WTC11 (cell line): ENCODE data around the gene OR2AG2. TPM values are rescaled to one million over a fixed set of nuclear protein-coding genes. Genes with fewer than 3 reads are reported as not detected.

ENCODE experiments used
- ATAC-seq: fragments of 200-7000 bp; cut with Tn5 transposase; 2 replicates; pipeline ENCODE4 v1.10.0; 2021; ENCODE audit warnings: mild to moderate bottlenecking, moderate library complexity
- CTCF ChIA-PET: fragments of 300-600 bp; sonication (Branson Sonifier 250); formaldehyde crosslinking; loops from one replicate; lab custom pipeline; 2021; ENCODE audit warnings: antibody characterized with exemption; lab: Charles Lee
- POLR2A ChIA-PET: fragments of 350-600 bp; sonication (Branson Sonifier 250); formaldehyde crosslinking; loops from one replicate; lab custom pipeline; 2021; ENCODE audit warnings: antibody characterized with exemption; lab: Charles Lee
- DNase-seq: peaks from one replicate; pipeline ENCODE4 v3.0.0; 2021; ENCODE audit warnings: low spot score
- H3K27ac Mint-ChIP-seq: 2 replicates; pipeline ENCODE4 v1.8.0; 2021; ENCODE audit warnings: mixed read lengths
- H3K27me3 Mint-ChIP-seq: 2 replicates; pipeline ENCODE4 v1.8.0; 2021; ENCODE audit warnings: low read depth, mild to moderate bottlenecking, moderate library complexity, mixed read lengths
- H3K36me3 Mint-ChIP-seq: 2 replicates; pipeline ENCODE4 v1.8.0; 2021; ENCODE audit warnings: mixed read lengths
- H3K4me1 Mint-ChIP-seq: 2 replicates; pipeline ENCODE4 v1.8.0; 2022; ENCODE audit warnings: mixed read lengths
- H3K4me3 Mint-ChIP-seq: 2 replicates; pipeline ENCODE4 v1.8.0; 2021; ENCODE audit warnings: mild to moderate bottlenecking, moderate library complexity, mixed read lengths
- H3K9me3 Mint-ChIP-seq: 2 replicates; pipeline ENCODE4 v1.8.0; 2021; ENCODE audit warnings: mixed read lengths
- AFF4 ChIP-seq: sonication (generic); formaldehyde crosslinking; IDR thresholded peaks from 2 replicates; pipeline ENCODE4 v1.8.1; 2023; ENCODE audit warnings: mild to moderate bottlenecking, missing genetic modification reagents, borderline replicate concordance
- ATF2 ChIP-seq: sonication (generic); formaldehyde crosslinking; IDR thresholded peaks from 2 replicates; pipeline ENCODE4 v1.8.1; 2022; ENCODE audit warnings: low read depth, missing genetic modification reagents, borderline replicate concordance
- EMX1 ChIP-seq: fragments of 250-450 bp; sonication (Bioruptor Pico); IDR thresholded peaks from 2 replicates; pipeline ENCODE4 v1.8.0; 2021; ENCODE audit warnings: mild to moderate bottlenecking
- ETV6 ChIP-seq: sonication (generic); formaldehyde crosslinking; IDR thresholded peaks from 2 replicates; pipeline ENCODE4 v1.8.1; 2022; ENCODE audit warnings: mild to moderate bottlenecking, missing genetic modification reagents
- FOXK1 ChIP-seq: sonication (generic); formaldehyde crosslinking; IDR thresholded peaks from 2 replicates; pipeline ENCODE4 v1.8.0; 2022; ENCODE audit warnings: mild to moderate bottlenecking, moderate library complexity, missing genetic modification reagents
- MAX ChIP-seq: sonication (generic); formaldehyde crosslinking; IDR thresholded peaks from 2 replicates; pipeline ENCODE4 v1.8.0; 2022; ENCODE audit warnings: mild to moderate bottlenecking, missing genetic modification reagents
- NR2C2 ChIP-seq: sonication (generic); formaldehyde crosslinking; IDR thresholded peaks from 2 replicates; pipeline ENCODE4 v1.8.0; 2022; ENCODE audit warnings: mild to moderate bottlenecking, missing genetic modification reagents
- ZNF138 ChIP-seq: sonication (generic); formaldehyde crosslinking; conservative IDR thresholded peaks from 2 replicates; pipeline ENCODE4 v1.8.1; 2022; ENCODE audit warnings: mild to moderate bottlenecking, moderate library complexity, missing genetic modification reagents
- ZNF416 ChIP-seq: fragments of 250-450 bp; sonication (Bioruptor Pico); IDR thresholded peaks from 2 replicates; pipeline ENCODE4 v1.9.0; 2021; ENCODE audit warnings: mild to moderate bottlenecking, inconsistent platforms
- ZNF512 ChIP-seq: sonication (generic); formaldehyde crosslinking; IDR thresholded peaks from 2 replicates; pipeline ENCODE4 v1.8.1; 2022; ENCODE audit warnings: missing genetic modification reagents, borderline replicate concordance
- ZSCAN18 ChIP-seq: fragments of 250-450 bp; sonication (Bioruptor Pico); IDR thresholded peaks from 2 replicates; pipeline ENCODE4 v2.1.2; 2022; ENCODE audit warnings: mild to moderate bottlenecking, moderate library complexity
- total RNA-seq: library from RNA; stranded (reverse); gene quantifications from 3 replicates; pipeline ENCODE4 v1.2.3, GENCODE V29; 2021
- TF ChIP-seq, protein P1 (sequence below): fragments of 250-450 bp; sonication (Bioruptor Pico); IDR thresholded peaks from 2 replicates; pipeline ENCODE4 v1.9.0; 2021; ENCODE audit warnings: mild to moderate bottlenecking, borderline replicate concordance
- TF ChIP-seq, protein P2 (sequence below): sonication (generic); formaldehyde crosslinking; IDR thresholded peaks from 2 replicates; pipeline ENCODE4 v1.8.0; 2022; ENCODE audit warnings: mild to moderate bottlenecking, missing genetic modification reagents
- TF ChIP-seq, protein P3 (sequence below): sonication (generic); formaldehyde crosslinking; IDR thresholded peaks from 2 replicates; pipeline ENCODE4 v1.8.1; 2022; ENCODE audit warnings: mild to moderate bottlenecking, moderate library complexity, missing genetic modification reagents
- TF ChIP-seq, protein P4 (sequence below): sonication (generic); formaldehyde crosslinking; IDR thresholded peaks from 2 replicates; pipeline ENCODE4 v1.8.1; 2023; ENCODE audit warnings: mild to moderate bottlenecking, moderate library complexity, missing genetic modification reagents

Gene OR2AG2
- total RNA-seq, 1 experiment from 2014 or later = 0.17 TPM

DNA sequence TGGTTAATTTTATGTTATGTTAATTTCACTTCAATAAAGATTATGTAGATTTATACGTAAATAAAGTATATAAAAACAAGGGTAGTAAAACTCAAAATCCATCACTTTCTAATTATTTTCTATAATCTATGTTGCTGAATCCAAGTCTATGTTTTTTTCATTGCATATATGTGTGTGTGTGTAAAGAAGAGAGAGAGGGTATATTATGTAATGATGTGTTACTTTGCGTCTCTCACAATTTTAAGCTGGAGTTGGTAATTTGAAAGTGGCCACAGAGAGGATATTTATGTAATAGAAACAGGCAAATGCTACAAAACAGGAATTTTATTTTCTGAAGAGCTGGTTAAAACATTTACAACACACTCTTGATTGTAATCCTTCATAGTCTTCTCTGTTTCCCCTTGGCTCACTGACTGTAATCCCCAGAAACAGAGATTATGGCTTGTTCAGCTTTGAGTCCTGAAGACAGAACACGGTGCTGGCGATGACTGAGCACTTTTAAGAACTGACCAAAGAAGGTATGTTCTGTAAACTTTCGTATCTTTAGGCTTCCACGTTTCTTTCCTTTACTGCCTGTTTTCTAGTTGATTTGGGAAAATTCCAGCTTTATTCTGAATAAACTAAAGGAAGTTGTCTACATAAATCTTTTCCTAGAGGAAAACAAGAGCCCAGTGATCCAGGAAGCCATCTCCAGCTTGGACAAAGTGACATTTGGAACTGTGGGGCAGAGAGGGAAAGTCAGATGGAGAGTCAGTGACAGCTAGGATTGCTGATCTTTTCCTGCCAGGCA lies 43.6 kb downstream of the OR2AG2 start:
- Mint-ChIP-seq H3K27ac (no peak overlapping the region), H3K9me3 (peaks cover 9% of the 10 kb centered on the region), H3K4me1 (no peaks in the 10 kb centered on the region), H3K36me3 (no peaks in the 10 kb centered on the region), H3K27me3 (peaks cover 15% of the 10 kb centered on the region), H3K4me3 (no peak overlapping the region)
- DNase-seq = no peak
- no peak for TF ChIP-seq ZNF416 (CRISPR knock-in tag)
- TF ChIP-seq, protein P1, sequence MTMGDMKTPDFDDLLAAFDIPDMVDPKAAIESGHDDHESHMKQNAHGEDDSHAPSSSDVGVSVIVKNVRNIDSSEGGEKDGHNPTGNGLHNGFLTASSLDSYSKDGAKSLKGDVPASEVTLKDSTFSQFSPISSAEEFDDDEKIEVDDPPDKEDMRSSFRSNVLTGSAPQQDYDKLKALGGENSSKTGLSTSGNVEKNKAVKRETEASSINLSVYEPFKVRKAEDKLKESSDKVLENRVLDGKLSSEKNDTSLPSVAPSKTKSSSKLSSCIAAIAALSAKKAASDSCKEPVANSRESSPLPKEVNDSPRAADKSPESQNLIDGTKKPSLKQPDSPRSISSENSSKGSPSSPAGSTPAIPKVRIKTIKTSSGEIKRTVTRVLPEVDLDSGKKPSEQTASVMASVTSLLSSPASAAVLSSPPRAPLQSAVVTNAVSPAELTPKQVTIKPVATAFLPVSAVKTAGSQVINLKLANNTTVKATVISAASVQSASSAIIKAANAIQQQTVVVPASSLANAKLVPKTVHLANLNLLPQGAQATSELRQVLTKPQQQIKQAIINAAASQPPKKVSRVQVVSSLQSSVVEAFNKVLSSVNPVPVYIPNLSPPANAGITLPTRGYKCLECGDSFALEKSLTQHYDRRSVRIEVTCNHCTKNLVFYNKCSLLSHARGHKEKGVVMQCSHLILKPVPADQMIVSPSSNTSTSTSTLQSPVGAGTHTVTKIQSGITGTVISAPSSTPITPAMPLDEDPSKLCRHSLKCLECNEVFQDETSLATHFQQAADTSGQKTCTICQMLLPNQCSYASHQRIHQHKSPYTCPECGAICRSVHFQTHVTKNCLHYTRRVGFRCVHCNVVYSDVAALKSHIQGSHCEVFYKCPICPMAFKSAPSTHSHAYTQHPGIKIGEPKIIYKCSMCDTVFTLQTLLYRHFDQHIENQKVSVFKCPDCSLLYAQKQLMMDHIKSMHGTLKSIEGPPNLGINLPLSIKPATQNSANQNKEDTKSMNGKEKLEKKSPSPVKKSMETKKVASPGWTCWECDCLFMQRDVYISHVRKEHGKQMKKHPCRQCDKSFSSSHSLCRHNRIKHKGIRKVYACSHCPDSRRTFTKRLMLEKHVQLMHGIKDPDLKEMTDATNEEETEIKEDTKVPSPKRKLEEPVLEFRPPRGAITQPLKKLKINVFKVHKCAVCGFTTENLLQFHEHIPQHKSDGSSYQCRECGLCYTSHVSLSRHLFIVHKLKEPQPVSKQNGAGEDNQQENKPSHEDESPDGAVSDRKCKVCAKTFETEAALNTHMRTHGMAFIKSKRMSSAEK (CRISPR knock-in tag) = no peak
- no peak for TF ChIP-seq ATF2 (CRISPR knock-in tag)
- no peak for TF ChIP-seq EMX1
- TF ChIP-seq ZNF512 (CRISPR knock-in tag) = no peak
- no peak for TF ChIP-seq ZSCAN18
- TF ChIP-seq NR2C2 (CRISPR knock-in tag) = no peak
- TF ChIP-seq, protein P2, sequence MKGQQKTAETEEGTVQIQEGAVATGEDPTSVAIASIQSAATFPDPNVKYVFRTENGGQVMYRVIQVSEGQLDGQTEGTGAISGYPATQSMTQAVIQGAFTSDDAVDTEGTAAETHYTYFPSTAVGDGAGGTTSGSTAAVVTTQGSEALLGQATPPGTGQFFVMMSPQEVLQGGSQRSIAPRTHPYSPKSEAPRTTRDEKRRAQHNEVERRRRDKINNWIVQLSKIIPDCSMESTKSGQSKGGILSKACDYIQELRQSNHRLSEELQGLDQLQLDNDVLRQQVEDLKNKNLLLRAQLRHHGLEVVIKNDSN (CRISPR knock-in tag) = no peak
- TF ChIP-seq MAX (CRISPR knock-in tag) = no peak
- TF ChIP-seq, protein P3, sequence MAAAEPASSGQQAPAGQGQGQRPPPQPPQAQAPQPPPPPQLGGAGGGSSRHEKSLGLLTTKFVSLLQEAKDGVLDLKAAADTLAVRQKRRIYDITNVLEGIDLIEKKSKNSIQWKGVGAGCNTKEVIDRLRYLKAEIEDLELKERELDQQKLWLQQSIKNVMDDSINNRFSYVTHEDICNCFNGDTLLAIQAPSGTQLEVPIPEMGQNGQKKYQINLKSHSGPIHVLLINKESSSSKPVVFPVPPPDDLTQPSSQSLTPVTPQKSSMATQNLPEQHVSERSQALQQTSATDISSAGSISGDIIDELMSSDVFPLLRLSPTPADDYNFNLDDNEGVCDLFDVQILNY (CRISPR knock-in tag) = no peak
- TF ChIP-seq ZNF138 (CRISPR knock-in tag) = no peak
- no peak for TF ChIP-seq ETV6 (CRISPR knock-in tag)
- TF ChIP-seq FOXK1 (CRISPR knock-in tag) = no peak
- TF ChIP-seq AFF4 (CRISPR knock-in tag) = no peak
- TF ChIP-seq, protein P4, sequence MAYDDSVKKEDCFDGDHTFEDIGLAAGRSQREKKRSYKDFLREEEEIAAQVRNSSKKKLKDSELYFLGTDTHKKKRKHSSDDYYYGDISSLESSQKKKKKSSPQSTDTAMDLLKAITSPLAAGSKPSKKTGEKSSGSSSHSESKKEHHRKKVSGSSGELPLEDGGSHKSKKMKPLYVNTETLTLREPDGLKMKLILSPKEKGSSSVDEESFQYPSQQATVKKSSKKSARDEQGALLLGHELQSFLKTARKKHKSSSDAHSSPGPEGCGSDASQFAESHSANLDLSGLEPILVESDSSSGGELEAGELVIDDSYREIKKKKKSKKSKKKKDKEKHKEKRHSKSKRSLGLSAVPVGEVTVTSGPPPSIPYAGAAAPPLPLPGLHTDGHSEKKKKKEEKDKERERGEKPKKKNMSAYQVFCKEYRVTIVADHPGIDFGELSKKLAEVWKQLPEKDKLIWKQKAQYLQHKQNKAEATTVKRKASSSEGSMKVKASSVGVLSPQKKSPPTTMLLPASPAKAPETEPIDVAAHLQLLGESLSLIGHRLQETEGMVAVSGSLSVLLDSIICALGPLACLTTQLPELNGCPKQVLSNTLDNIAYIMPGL = no peak
- CTCF ChIA-PET = interaction anchor here (0.7 to 1.7 kb wide), 6 partner anchors 10 to 365 kb away, joined by 3 to 9 read pairs (median 3); no protein-coding TSS in a partner anchor
- no peak for ATAC-seq
- POLR2A ChIA-PET = no interaction called here
